ENCODE measurements around the gene WSCD1.

Gene WSCD1

GRCh38 chr17:6069539-6070429 lies at the start of gene WSCD1:
Gene WSCD1 (plus strand): TSS chr17:6070379. CDS start chr17:6080659, 10,280 bp downstream.
- no peak for DNase-seq

GRCh38 chr17:6021011-6021400 lies 49.2 kb upstream of the WSCD1 start:
- DNase-seq = no peak

GRCh38 chr17:6021627-6022026 lies 48.6 kb upstream of the WSCD1 start:
- no peak for DNase-seq

DNA sequence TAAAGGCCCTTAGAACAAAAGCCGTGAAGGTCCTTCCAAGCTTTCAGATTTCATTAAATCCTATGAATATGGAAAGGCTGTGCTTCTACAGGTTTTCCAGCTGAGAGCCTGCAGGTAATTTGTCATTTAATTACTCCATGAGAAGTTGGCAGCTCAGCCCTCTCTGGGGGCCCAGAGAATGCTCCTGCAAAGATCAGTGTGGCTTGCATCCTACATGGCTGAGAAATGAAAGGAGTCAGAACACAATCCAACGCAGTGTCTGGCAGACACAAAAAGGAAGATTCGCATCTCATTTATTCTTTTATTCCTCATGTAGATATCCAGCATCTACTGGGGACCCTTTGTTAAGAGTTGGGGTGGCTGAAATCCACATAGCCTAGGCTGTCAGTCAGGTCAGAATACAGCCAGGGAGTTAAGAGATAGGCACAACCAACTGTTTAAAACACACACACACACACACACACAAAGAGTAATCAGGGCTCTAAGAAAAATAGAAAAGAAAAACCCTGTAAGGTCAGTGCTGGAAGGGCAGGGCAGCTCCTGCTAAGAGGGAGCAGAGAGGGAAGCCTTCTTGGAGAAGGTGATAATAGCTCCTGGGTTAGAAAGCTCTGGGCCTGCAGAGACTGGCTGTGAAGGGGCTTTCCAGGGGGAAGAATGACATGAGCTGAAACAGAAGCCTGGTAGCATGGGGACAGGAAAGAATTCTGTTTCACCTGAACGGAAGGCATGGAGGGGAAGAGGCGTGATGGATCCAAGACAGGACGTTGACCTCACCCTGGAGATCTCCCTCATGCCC lies 46.9 kb upstream of the WSCD1 start:
- DNase-seq = no peak

- no peak for DNase-seq
Observed at GRCh38 chr17:6024576-6024975, 45.6 kb upstream of the WSCD1 start.

- DNase-seq = no peak
Observed at GRCh38 chr17:6027342-6028024, 42.7 kb upstream of the WSCD1 start.

DNA sequence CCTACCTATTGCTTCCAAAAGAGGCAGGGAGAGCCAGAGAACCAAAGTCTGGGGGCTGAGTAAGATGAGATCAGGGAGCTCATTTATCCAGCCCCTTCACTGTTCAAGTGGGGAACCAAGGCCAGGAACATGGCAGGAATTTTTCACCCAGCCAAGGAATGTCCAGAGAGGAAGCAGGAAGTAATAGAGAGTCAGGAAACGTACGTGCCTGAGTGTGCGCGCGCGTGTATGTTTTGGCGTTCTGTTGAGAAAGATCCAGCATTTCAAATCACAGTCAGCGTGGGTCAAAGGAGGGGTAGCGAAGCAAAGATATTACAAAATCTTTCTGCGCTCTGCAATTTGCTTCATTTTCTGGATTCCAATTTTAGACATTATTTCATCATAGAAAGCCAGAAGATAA lies 41.9 kb upstream of the WSCD1 start:
- no peak for DNase-seq

- no peak for DNase-seq
Observed at GRCh38 chr17:6035801-6036394, 34.3 kb upstream of the WSCD1 start.

DNA sequence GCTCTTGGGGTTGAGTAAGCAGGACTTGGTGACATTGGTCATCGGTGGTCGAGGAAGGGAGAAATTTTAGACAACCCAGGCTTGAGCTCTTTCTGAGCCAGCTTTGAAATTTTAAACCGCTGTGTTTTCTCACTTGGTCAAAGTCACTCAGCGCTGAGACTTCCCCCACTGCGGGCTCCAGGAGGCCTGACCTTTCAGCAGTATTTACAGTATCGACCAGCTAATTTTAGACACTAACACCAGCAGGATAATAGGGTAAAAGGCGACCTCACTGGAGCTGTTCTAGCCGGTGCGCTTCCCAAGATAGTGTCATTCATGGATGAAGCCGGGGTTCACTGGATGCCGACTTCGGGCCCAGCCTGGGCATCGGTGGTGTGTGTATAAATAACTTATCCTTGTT lies 29.7 kb upstream of the WSCD1 start:
- DNase-seq = no peak

GRCh38 chr17:6041246-6041645 lies 28.9 kb upstream of the WSCD1 start:
- DNase-seq = no peak

DNA sequence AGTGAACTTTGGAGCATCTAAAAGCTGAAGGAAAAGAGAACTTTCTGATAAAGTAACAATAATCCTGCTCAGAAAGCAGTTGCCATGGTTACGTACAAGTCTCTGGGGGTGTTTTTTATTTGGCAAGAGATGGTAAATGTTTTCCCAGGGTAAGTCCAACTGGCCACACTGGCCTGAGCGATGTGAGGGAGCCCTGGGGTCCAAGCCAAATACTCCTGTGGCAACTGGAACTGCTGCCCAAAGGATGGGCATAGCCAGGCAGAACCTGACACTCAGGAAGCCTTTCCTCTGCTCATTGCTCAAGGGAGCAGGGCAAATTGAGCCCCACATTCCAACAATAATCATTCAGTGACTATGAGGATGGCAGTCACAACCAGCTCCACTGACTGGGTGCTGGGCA lies 26.8 kb upstream of the WSCD1 start:
- DNase-seq = no peak

DNA sequence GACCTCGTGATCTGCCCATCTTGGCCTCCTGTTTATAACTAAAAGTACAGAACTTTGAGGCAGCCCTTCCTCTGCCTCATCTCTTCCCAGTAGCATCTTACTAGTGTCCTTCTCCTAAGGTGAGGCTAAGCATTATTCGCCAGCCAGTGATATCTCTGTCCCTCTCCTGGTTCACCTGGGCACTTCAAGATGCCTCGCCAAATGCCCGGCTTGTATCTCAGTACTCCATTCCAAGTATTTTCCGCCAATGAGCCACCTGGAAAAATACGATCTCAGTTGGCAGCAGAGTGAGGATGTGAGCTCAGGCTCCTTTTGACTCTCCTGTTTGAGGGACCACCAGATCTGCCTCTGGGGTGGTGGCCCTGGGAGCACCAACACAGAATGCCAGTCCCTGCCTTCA lies 25.9 kb upstream of the WSCD1 start:
- no peak for DNase-seq

- no peak for DNase-seq
Observed at GRCh38 chr17:6045621-6046357, 24.4 kb upstream of the WSCD1 start.

DNA sequence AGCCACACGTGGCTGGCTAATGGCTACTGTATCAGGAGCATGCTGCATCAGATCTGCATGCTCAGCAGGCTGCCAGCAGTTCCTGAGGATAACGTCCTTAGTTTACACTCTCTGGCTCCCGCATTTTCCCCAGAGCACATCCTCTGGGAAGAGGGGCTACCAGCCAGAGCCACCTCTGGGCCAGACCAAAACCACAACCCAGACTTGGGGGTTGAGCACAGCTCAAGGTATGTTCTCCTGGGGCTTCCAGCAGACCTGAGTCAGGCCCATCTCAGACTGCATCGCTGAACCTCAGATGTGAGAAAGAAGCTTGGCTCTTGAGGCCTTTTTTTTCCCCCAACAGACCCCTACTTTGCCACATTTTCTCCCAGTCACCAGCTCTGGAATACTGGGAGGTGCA lies 23.7 kb upstream of the WSCD1 start:
- no peak for DNase-seq

DNA sequence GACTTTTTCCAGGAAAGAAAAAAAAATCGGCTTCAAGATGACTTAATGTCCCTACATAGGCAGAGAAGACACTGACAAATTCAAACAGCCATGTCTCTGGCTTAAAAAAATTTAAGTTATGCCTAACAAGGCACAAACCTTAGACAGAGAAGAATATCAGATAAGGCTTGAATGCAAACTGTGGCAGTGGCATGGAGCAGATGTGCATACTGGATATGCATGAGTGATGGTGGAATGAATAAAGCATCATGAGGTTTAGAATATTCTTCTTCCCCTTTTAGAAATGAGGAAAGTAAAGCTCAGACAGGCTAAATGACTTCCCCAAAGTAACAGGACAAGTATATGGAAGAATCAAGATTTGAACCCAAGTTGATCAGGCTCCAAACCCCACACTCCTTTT lies 23.2 kb upstream of the WSCD1 start:
- DNase-seq = no peak

GRCh38 chr17:6047966-6048365 lies 22.2 kb upstream of the WSCD1 start:
- no peak for DNase-seq

DNA sequence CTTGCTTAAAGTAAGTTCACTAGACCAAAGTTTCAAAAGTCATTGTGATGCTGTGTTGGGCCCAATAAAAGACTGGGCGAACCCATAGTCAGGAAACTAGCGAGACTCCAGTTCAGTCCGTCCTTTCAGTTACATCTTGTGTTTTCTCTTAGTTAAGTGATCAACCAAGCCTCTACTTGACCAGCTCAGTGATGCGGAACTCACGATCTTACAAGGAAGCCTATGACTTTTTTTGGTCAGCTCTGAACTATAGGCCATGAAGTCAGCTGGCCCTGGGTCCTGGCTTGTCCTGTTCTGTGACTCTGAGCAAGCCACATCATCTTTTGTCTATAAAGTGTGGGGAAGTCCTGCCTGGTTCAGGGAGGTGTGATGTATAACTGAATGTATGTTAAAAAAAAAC lies 21.7 kb upstream of the WSCD1 start:
- no peak for DNase-seq

- DNase-seq = no peak
Observed at GRCh38 chr17:6052926-6053325, 17.3 kb upstream of the WSCD1 start.

DNA sequence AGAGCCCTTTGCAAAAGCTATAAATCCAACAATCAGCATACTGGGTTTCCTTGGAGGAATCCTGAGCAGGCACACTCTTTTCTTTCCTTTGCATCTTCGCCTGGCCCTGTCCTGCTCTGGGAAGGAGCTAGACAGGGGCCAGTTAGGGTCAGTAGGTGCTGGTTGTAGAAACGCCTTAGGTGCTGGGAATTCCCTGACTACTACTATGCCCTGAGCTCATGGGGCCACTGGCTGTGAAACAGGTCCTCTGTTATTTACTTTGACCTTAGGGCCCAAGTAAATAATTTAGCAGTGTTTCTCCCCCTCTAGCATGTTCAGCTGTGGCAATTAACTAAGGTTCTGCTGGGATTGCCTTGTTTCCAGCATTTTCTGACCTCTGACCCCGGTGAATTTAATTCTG lies 15.8 kb upstream of the WSCD1 start:
- DNase-seq = no peak

DNA sequence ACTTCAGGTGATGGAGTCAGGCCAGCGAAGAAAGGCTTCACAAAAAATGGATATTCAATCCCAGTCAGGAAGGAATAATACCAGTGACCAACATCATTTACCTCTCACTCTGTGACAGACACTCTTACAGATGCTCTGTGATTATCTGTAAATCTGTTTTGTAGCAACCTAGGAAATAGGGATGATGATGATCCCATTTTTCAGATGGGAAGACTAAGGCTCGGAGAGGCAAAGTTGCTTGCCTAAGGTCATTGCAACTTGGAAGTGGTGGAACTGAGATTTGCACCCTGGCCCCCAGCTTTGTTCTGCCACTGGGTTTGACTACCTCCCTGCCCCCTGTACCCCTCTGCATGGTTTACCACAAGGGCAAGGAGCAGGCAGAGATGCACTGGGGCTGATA lies 14.1 kb upstream of the WSCD1 start:
- DNase-seq = no peak

- no peak for DNase-seq
Observed at GRCh38 chr17:6057562-6057961, 12.6 kb upstream of the WSCD1 start.

DNA sequence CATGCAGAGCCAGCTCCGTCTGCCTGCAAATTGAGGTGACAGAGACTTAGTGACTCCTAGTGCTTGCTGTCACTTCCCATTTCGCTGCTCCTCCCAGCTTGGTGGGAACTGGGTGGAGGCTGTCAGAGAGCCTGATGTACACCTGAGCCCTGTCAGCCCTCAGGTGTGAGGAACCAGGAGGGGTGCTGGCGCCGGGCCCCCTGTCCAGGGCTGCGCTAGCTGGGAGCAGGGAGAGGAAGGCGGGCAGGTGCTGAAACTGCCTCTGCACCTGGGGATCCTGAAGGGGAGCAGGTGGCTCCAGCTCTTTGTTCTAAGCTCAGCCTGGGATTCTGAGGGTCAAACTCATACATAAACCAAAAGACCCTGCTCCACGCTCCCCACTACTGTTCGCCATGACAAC lies 10.8 kb upstream of the WSCD1 start:
- no peak for DNase-seq

GRCh38 chr17:6061290-6061689 lies 8.9 kb upstream of the WSCD1 start:
- no peak for DNase-seq

All from activated CD4-positive, alpha-beta T cell treated with anti-CD3 and anti-CD28 coated beads, Interleukin-2, amount 50 U/mL, for 4 hours (primary cell).